Testis (tissue), 2 donors: Measurements from ENCODE around the gene FAM131A.

Experiments
- POLR2A ChIP-seq: fragments of 450-650 bp; IDR thresholded peaks from one replicate; pipeline ENCODE4 v1.6.1; 2017; ENCODE audit warnings: antibody characterized with exemption, mild to moderate bottlenecking, moderate library complexity
- TF ChIP-seq, protein P1 (sequence below), 3 experiments: fragments of 450-650 bp in 2 of 3; fragments of 200-600 bp in 1 of 3; sonication (generic) in 1 of 3; IDR thresholded peaks; one replicate each; pipeline ENCODE4 v1.5.1; 2016 to 2019; ENCODE audit warnings: antibody characterized with exemption in 3 of 3, mild to moderate bottlenecking in 2 of 3, moderate library complexity in 1 of 3

- TF ChIP-seq, protein P1, sequence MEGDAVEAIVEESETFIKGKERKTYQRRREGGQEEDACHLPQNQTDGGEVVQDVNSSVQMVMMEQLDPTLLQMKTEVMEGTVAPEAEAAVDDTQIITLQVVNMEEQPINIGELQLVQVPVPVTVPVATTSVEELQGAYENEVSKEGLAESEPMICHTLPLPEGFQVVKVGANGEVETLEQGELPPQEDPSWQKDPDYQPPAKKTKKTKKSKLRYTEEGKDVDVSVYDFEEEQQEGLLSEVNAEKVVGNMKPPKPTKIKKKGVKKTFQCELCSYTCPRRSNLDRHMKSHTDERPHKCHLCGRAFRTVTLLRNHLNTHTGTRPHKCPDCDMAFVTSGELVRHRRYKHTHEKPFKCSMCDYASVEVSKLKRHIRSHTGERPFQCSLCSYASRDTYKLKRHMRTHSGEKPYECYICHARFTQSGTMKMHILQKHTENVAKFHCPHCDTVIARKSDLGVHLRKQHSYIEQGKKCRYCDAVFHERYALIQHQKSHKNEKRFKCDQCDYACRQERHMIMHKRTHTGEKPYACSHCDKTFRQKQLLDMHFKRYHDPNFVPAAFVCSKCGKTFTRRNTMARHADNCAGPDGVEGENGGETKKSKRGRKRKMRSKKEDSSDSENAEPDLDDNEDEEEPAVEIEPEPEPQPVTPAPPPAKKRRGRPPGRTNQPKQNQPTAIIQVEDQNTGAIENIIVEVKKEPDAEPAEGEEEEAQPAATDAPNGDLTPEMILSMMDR (IDR thresholded peaks at IDR 0.05) = no peak
- TF ChIP-seq POLR2A = no peak
Measured at GRCh38 chr3:184372911-184373310, 35.5 kb downstream of the FAM131A start.
